GM12874 (cell line): ENCODE measurements around the gene KMT2C.

Source experiments
- TF ChIP-seq, protein P1 (sequence below): IDR thresholded peaks from 2 replicates; pipeline ENCODE4 v1.5.1; 2011; ENCODE audit warnings: low read depth, mild to moderate bottlenecking, control low read depth, low read length, moderate library complexity; ENCODE audit not compliant: insufficient read depth

KMT2C gene

DNA sequence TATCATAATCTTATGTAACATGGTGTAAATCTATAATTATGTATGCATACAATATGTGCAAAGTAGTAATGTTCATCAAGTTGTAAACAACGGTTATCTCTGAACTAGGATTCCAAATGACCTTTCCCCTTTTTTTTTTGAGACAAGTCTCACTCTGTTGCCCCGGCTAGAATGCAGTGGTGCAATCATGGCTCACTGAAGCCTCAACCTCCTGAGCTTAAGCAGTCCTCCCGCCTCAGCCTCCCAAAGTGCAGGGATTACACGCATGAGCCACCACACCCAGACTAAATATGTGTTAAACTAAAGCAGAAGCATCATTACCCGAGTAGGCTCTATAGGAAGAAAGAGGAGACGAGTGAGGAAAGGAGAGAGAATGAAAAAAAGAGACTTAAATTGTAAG, 7.8 kb upstream of the KMT2C start:
- TF ChIP-seq, protein P1, sequence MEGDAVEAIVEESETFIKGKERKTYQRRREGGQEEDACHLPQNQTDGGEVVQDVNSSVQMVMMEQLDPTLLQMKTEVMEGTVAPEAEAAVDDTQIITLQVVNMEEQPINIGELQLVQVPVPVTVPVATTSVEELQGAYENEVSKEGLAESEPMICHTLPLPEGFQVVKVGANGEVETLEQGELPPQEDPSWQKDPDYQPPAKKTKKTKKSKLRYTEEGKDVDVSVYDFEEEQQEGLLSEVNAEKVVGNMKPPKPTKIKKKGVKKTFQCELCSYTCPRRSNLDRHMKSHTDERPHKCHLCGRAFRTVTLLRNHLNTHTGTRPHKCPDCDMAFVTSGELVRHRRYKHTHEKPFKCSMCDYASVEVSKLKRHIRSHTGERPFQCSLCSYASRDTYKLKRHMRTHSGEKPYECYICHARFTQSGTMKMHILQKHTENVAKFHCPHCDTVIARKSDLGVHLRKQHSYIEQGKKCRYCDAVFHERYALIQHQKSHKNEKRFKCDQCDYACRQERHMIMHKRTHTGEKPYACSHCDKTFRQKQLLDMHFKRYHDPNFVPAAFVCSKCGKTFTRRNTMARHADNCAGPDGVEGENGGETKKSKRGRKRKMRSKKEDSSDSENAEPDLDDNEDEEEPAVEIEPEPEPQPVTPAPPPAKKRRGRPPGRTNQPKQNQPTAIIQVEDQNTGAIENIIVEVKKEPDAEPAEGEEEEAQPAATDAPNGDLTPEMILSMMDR = no peak

DNA sequence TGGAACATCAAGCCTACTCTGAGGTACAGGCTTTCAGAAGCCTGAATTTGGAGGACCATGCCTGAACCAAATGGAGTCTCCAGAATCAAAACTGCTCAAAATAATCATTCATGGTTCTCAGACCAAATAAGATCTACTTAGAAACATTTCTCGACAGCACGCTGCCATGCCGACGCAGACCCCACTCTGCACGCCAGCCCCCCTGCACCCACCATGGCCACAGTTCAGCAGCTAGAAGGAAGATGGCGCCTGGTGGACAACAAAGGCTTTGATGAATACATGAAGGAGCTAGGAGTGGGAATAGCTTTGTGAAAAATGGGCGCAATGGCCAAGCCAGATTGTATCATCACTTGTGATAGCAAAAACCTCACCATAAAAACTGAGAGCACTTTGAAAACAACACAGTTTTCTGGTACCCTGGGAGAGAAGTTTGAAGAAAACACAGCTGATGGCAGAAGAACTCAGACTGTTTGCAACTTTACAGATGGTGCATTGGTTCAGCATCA, 6.6 kb upstream of the KMT2C start:
- TF ChIP-seq, protein P1 = no peak

DNA sequence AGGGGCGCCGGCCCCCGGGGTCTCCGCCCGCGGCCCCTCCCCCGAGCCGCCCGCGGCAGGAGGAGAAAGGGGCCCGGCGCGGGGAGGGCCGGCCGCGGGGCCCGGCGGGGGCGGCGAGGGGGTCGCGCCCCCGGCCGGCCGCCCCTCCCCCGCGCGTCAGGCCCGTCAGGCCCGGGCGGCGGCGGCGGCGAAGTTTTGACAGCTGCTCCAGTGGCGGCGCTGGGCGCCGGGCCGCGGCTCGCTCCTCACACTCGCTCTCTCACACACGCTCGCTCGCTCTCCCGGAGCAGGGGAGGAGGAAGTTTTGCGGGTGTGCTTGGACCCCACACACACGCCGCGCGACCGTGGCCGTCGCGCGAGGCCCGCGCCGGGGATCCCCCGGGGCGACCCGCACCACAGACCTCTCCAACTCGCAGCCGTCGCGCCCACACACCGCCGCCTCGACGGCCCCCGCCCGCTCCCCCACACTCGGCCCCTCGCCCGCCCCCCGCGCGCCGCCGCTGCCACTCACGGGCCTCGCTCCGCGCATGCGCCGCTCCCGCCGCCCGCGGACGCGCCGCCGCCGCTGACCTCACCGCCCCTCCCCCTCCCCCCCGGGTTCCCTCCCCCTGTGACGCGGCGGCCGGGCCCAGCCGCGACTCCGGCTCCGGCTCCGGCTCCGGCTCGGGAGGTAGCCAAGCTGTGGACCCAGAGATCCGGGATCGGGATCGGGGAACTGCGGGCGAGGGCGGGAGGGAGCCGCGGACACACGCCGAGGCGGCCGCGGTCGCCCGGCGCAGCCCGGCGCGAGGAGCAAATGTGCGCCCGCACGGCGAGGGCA, 518 bp upstream of the KMT2C start:
- TF ChIP-seq, protein P1 = no peak

DNA sequence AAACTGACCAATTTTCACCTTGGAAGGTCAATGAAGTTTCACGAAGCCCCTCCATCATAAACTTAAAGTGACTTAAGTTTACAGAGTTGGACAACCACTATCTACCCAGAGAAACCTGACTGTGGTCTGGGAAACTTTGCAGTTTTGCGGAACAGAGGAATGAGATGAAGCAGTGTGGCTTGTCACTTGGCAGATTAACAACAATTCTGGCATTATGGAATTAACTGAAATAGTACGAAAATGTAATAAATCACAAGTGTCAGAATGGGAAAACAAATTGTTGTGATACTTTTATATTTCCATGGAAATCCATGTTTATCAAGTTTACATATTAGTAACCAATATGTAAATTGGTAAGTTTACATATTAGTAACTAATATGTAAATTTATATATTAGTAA, 4.9 kb downstream of the KMT2C start:
- TF ChIP-seq, protein P1 = no peak

DNA sequence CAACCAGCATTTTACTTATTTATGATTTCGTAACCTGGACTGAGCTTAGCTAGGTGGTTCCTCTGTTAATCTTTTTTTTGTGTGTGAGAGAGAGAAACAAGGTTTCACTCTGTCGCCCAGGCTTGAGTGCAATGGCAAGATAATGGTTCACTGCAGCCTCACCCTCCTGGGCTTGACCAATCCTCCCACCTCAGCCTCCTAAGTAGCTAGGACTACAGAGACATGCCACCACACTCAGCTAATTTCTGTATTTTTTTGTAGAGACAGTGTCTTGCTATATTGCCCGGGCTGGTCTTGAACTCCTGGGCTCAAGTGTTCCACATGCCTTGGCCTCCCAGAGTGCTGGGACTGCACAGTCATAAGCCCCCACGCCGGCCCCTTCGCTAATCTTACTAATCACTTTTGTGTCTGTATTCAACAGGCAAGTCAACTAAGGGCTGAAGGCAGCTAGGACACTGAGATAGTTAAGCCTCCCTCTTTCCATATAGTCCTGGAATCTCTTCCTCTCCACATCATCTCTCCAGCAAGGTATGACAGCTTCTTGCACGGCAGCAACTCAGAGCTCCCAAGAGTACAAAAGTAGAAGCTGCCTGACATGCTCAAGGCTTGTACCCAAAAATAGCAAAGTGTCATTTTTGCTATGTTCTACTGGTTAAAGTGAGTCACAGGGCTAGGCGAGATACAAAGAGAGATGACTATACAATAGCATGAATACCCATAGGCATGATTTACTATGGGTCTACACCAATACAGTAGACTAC, 11.3 kb downstream of the KMT2C start:
- TF ChIP-seq, protein P1 = no peak

DNA sequence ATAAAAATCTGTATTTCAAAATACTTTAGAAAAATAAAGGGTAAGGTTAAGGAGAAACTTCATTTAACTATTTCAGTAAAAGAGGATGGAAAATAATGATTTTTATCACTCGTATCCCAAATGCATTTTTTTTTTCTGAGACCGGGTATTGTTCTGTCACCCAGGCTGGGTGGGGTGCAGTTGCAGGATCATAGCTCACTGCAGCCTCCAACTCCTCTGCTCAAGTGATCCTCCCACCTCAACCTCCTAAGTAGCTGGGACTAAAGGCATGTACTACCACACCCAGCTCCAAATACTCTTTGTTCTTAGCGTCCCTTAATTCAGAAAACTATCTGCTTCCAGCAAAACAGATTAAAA, 11.8 kb downstream of the KMT2C start:
- TF ChIP-seq, protein P1 = no peak

DNA sequence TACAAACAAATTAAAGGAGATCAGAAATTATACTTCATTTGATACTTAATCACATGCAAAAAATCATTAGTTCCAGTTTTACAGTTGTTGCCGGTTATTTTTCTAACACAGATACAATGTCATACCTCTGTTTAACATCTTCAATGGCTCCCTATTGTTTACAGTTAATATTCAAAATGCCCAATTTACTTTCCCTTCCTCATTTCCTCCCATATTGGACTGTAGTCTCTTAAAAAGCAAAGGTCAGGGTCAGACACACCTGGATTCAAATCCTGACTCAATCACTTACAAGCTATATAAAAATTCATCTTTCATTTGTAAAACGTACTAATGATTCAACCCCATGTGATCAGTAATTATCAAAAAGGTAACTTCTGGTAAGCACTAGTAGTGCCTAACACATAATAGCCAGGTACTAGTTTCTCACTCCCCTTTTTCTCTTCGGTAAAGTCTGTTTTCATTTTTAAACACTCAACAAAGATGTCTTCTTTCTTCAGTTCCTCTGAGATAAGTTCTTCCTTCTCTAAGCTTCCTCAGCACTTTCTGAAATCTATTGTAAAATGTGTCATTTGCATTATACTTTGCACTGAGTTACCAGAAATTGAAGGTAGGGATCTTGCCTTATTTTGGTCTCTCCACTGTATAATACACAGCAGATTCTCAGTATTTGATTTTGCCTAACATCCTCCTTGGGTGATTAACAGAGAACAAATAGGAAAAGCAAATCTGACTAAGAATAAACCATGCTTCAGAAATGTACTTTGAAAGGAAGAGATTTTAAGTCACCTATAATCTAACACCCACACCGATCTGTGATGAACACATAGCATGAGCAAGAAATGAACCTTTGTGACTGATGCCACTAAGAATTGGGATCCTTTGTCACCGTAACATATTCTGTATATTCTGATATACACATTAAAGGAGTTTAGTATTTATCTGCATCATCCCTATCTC, 16.1 kb downstream of the KMT2C start:
- TF ChIP-seq, protein P1 = no peak
